Left ventricle myocardium inferior (tissue), 1 donor: Measurements from ENCODE around the gene EDEM1. TPM values are rescaled to one million over a fixed set of nuclear protein-coding genes. Genes with fewer than 3 reads are reported as not detected.

ENCODE experiments used
- DNase-seq: peaks from one replicate; pipeline ENCODE4 v3.0.0-alpha.2; 2020
- H3K27ac ChIP-seq: fragments of 200-600 bp; replicated peaks from 2 replicates; pipeline ENCODE4 v1.8.0; 2021
- H3K27me3 ChIP-seq: fragments of 200-600 bp; 2 replicates; pipeline ENCODE4 v1.8.0; 2021; ENCODE audit warnings: low read depth
- H3K36me3 ChIP-seq: fragments of 200-600 bp; 2 replicates; pipeline ENCODE4 v1.8.0; 2021
- H3K4me1 ChIP-seq: fragments of 200-600 bp; 2 replicates; pipeline ENCODE4 v1.8.0; 2021
- H3K4me3 ChIP-seq: fragments of 200-600 bp; 2 replicates; pipeline ENCODE4 v1.8.0; 2021; ENCODE audit warnings: mild to moderate bottlenecking, moderate library complexity
- H3K9me3 ChIP-seq: fragments of 200-600 bp; replicated peaks from 2 replicates; pipeline ENCODE4 v1.8.0; 2021
- CTCF ChIP-seq: fragments of 200-600 bp; IDR thresholded peaks from 2 replicates; pipeline ENCODE4 v1.8.0; 2021; ENCODE audit warnings: antibody characterized with exemption, mild to moderate bottlenecking, borderline replicate concordance
- intact Hi-C: fragments of 100-400 bp; cut with micrococcal nuclease; formaldehyde crosslinking; loops from one replicate; pipeline ENCODE4 v1.11.0; 2022
- microRNA-seq: library from miRNA; unstranded; fragments of <30 nt; microRNA quantifications from one replicate; pipeline ENCODE4 v1.2.0, GENCODE V29; 2020
- total RNA-seq: library from RNA; stranded (reverse); fragmentation: NEBNext Ultra II Directional; extraction: Animal tissue kit (Norgen Biotek cat#: 25700); gene quantifications from one replicate; pipeline ENCODE4 v1.2.1, GENCODE V29; 2021
- donor health status: DM: no; HTN: yes; CAD: no; lungs with severe emphysema.

Gene EDEM1
- total RNA-seq, 1 donor from 2014 or later, result 7.9 TPM

DNA sequence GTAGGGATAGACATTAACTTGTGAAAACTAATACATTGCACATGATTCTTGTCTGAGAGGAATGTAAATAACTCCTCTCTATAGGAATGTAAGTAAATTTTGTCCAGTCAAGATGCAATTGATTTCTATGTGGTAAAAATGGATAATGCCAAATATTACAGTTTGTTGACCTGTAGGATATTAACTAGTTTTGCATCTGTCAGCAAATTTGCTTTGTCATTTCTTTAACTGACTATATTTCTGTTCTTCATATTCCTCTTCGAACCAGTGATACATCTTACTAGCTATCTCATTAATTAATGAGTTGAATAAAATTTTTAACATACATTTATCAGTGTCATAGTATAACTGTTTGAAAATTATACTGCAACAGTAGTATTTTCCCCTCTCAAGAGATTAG lies 80.4 kb downstream of the EDEM1 start:
- DNase-seq, result no peak
- intact Hi-C loops, result no loop called here
- no peak overlapping the region for H3K4me3 ChIP-seq
- H3K36me3 ChIP-seq, result no peaks in the 10 kb centered on the region
- TF ChIP-seq CTCF, result no peak
- H3K27me3 ChIP-seq, result no peaks in the 10 kb centered on the region
- no peak overlapping the region for H3K27ac ChIP-seq
- no peaks in the 10 kb centered on the region for H3K9me3 ChIP-seq
- H3K4me1 ChIP-seq, result no peaks in the 10 kb centered on the region

Small RNA genes lying within 50 kb of the gene (microRNA-seq; reads per million reads assigned to microRNA genes)
- gene MIR4790, result not detected

Other genes with a start within 250 kb of the EDEM1 start
- gene BHLHE40, start 208.3 kb upstream of the EDEM1 start, total RNA-seq, result 33.9 TPM
- 66.7 TPM for gene ARL8B, start 65.4 kb upstream of the EDEM1 start, total RNA-seq